ENCODE data around the gene GLB1L.

The GLB1L gene

DNA sequence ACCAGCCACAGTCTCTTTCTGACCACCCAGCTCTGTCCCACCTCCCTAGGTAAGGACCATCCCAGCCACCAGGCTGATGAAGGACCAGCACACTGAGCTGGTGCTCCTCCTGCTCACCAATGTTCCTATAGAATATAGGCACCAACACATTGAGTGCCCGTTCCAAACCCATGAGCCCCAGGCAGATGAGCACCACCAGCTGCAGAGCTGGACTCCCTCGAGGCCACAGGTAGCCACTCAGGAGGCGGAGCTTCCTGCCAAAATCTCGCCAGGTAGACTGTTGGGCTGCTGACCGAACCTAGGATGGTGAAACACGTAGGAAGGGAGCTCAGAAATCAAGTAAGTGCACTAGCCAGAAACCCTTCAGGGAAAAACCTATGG, 28.7 kb downstream of the GLB1L start:
- TF ChIP-seq EZH2phosphoT487 (IDR thresholded peaks at IDR 0.05; ENCODE audit: low read length): no peak
- no peak for TF ChIP-seq EZH2 (optimal IDR thresholded peaks at IDR 0.05; ENCODE audit: low read depth, low read length)
- TF ChIP-seq, protein P1, sequence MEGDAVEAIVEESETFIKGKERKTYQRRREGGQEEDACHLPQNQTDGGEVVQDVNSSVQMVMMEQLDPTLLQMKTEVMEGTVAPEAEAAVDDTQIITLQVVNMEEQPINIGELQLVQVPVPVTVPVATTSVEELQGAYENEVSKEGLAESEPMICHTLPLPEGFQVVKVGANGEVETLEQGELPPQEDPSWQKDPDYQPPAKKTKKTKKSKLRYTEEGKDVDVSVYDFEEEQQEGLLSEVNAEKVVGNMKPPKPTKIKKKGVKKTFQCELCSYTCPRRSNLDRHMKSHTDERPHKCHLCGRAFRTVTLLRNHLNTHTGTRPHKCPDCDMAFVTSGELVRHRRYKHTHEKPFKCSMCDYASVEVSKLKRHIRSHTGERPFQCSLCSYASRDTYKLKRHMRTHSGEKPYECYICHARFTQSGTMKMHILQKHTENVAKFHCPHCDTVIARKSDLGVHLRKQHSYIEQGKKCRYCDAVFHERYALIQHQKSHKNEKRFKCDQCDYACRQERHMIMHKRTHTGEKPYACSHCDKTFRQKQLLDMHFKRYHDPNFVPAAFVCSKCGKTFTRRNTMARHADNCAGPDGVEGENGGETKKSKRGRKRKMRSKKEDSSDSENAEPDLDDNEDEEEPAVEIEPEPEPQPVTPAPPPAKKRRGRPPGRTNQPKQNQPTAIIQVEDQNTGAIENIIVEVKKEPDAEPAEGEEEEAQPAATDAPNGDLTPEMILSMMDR (IDR thresholded peaks at IDR 0.05; ENCODE audit: low read length): no peak
- H3K4me2 ChIP-seq (ENCODE audit: low read depth, low read length): no peak overlapping the region
- H3K4me3 ChIP-seq (ENCODE audit: low read length): no peak overlapping the region
- no peaks in the 10 kb centered on the region for H3K36me3 ChIP-seq (replicated peaks; ENCODE audit: insufficient read depth, low read length)
- DNase-seq: no peak
- peaks cover 13% of the 10 kb centered on the region for H3K4me1 ChIP-seq (ENCODE audit: low read length)
- peaks cover 6% of the 10 kb centered on the region; the same call in 1 of the 2 replicates for H3K79me2 ChIP-seq (ENCODE audit: low read length)
- H3K27ac ChIP-seq (ENCODE audit: low read length): no peak overlapping the region
- no peaks in the 10 kb centered on the region for H3K9me2 ChIP-seq (replicated peaks; ENCODE audit: insufficient read depth, low read length)
- no peak overlapping the region for H2AFZ ChIP-seq (ENCODE audit: low read length)
- no peaks in the 10 kb centered on the region for H4K20me1 ChIP-seq (ENCODE audit: insufficient read depth, low read length)
- peaks cover 17% of the 10 kb centered on the region; the same call in 1 of the 2 replicates for H3F3A ChIP-seq (ENCODE audit: insufficient read depth, low read length)
- H3K9me3 ChIP-seq (replicated peaks; ENCODE audit: insufficient read depth, low read length): no peaks in the 10 kb centered on the region
- H3K9ac ChIP-seq (ENCODE audit: low read length): no peak overlapping the region
- H3K27me3 ChIP-seq (replicated peaks; ENCODE audit: insufficient read depth, low read length): no peaks in the 10 kb centered on the region

DNA sequence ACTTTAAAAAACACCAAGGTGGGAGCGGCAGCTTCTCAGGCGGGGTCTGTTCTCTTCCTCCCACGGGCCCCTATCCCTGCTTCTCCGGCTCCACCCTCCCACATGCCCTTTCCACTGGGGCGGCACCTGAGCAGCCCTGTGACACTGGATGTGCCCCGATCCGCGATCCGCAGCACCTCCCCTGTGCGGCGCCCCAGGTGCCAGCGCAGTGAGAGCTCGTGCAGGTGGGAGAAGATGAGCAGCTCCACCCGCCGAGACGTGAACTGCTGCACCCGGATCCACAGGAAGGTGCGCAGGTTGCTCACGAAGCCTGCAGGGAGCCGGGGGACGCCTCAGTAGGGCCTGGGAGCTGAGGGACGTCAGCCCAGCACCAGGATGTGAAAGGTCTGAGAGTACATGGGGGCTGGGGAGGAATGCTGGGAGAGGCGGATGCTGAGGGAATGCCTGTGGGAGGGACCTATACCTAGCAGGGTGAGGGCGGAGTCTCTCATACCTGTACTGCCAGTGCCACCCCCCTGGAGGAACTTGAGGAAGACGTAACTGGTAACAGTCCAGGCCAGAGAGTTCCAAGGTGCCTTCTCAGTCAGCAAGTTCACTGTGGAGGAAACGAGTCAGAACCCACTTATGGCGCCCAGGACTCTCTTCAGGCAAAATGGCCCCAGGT, 29.2 kb downstream of the GLB1L start:
- Histone ChIP-seq H3K79me2 (ENCODE audit: low read length) (peaks cover 6% of the 10 kb centered on the region; the same call in 1 of the 2 replicates), H3K4me2 (ENCODE audit: low read depth, low read length) (no peak overlapping the region), H4K20me1 (ENCODE audit: insufficient read depth, low read length) (no peaks in the 10 kb centered on the region), H3K9me3 (replicated peaks; ENCODE audit: insufficient read depth, low read length) (no peaks in the 10 kb centered on the region), H3K36me3 (replicated peaks; ENCODE audit: insufficient read depth, low read length) (no peaks in the 10 kb centered on the region), H3K27me3 (replicated peaks; ENCODE audit: insufficient read depth, low read length) (no peaks in the 10 kb centered on the region), H3K4me1 (ENCODE audit: low read length) (peaks cover 13% of the 10 kb centered on the region), H3K4me3 (ENCODE audit: low read length) (no peak overlapping the region), H2AFZ (ENCODE audit: low read length) (no peak overlapping the region), H3K9ac (ENCODE audit: low read length) (no peak overlapping the region), H3K9me2 (replicated peaks; ENCODE audit: insufficient read depth, low read length) (no peaks in the 10 kb centered on the region), H3K27ac (ENCODE audit: low read length) (no peak overlapping the region), H3F3A (ENCODE audit: insufficient read depth, low read length) (peaks cover 17% of the 10 kb centered on the region; the same call in 1 of the 2 replicates)
- TF ChIP-seq EZH2 (optimal IDR thresholded peaks at IDR 0.05; ENCODE audit: low read depth, low read length) (no peak), EZH2phosphoT487 (IDR thresholded peaks at IDR 0.05; ENCODE audit: low read length) (no peak)
- TF ChIP-seq, protein P1 (IDR thresholded peaks at IDR 0.05; ENCODE audit: low read length): no peak
- DNase-seq: no peak

DNA sequence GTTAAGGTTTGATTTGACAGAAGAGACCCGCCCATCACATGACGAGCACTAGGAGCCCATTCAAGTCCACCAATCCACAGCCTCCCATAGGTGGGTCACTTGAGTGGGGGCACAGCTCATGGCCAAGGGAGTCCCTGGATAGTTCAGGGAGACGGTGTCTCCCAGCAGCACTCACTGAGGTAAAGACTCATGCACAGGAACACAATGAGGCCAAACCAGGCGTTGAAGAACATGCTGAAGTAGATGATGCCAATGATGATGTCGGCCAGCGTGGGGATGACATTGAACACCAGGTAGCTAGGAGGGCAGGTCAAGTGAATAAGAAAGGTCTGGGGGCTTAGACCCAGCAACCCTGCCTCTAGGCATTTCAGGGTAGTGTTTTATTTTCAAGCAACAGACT, 30.5 kb downstream of the GLB1L start:
- no peaks in the 10 kb centered on the region for H4K20me1 ChIP-seq (ENCODE audit: insufficient read depth, low read length)
- H3K27me3 ChIP-seq (replicated peaks; ENCODE audit: insufficient read depth, low read length): no peaks in the 10 kb centered on the region
- no peaks in the 10 kb centered on the region for H3K36me3 ChIP-seq (replicated peaks; ENCODE audit: insufficient read depth, low read length)
- H2AFZ ChIP-seq (ENCODE audit: low read length): no peak overlapping the region
- peaks cover 17% of the 10 kb centered on the region; the same call in 1 of the 2 replicates for H3F3A ChIP-seq (ENCODE audit: insufficient read depth, low read length)
- peaks cover 13% of the 10 kb centered on the region for H3K4me1 ChIP-seq (ENCODE audit: low read length)
- no peaks in the 10 kb centered on the region for H3K9me3 ChIP-seq (replicated peaks; ENCODE audit: insufficient read depth, low read length)
- H3K79me2 ChIP-seq (ENCODE audit: low read length): peaks cover 6% of the 10 kb centered on the region; the same call in 1 of the 2 replicates
- no peak overlapping the region for H3K4me2 ChIP-seq (ENCODE audit: low read depth, low read length)
- TF ChIP-seq EZH2phosphoT487 (IDR thresholded peaks at IDR 0.05; ENCODE audit: low read length) (no peak), EZH2 (optimal IDR thresholded peaks at IDR 0.05; ENCODE audit: low read depth, low read length) (no peak)
- TF ChIP-seq, protein P1 (IDR thresholded peaks at IDR 0.05; ENCODE audit: low read length): no peak
- H3K4me3 ChIP-seq (ENCODE audit: low read length): no peak overlapping the region
- no peak for DNase-seq
- no peak overlapping the region for H3K27ac ChIP-seq (ENCODE audit: low read length)
- no peaks in the 10 kb centered on the region for H3K9me2 ChIP-seq (replicated peaks; ENCODE audit: insufficient read depth, low read length)
- no peak overlapping the region for H3K9ac ChIP-seq (ENCODE audit: low read length)

Measured in MM.1S (cell line).